ENCODE data around the gene CD27.

CD27 gene

GRCh38 chr12:6444031-6444430 is 724 bp upstream of the CD27 start:
- CTCF ChIA-PET: interaction anchor here (0.6 to 1.0 kb wide), 4 partner anchors 13 to 117 kb away, joined by 3 to 4 read pairs (median 3); no protein-coding TSS in a partner anchor
- no peaks in the 10 kb centered on the region for H3K4me1 ChIP-seq (ENCODE audit: control insufficient read depth, insufficient read depth, low read length)
- no peaks in the 10 kb centered on the region for H3K9me3 ChIP-seq (ENCODE audit: control insufficient read depth, insufficient read depth, low read depth, low read length)
- no peak overlapping the region for H3K4me3 ChIP-seq (ENCODE audit: low read depth, low read length)
- no peak for TF ChIP-seq ZNF24 (tag by site-specific recombination; IDR thresholded peaks at IDR 0.05)
- no peak for TF ChIP-seq ZNF248 (tag by site-specific recombination; IDR thresholded peaks at IDR 0.05)
- no peak for TF ChIP-seq ZNF514 (tag by site-specific recombination; IDR thresholded peaks at IDR 0.05)
- no peak for TF ChIP-seq ZSCAN23 (tag by site-specific recombination; IDR thresholded peaks at IDR 0.05)
- TF ChIP-seq ZNF350 (tag by site-specific recombination; IDR thresholded peaks at IDR 0.05): no peak
- no peak for TF ChIP-seq ZNF776 (tag by site-specific recombination; IDR thresholded peaks at IDR 0.05; ENCODE audit: borderline replicate concordance)
- no peak for TF ChIP-seq ZNF777 (tag by site-specific recombination; IDR thresholded peaks at IDR 0.05; ENCODE audit: borderline replicate concordance)
- TF ChIP-seq HIC1 (tag by site-specific recombination; IDR thresholded peaks at IDR 0.05): no peak
- TF ChIP-seq ZNF580 (tag by site-specific recombination; IDR thresholded peaks at IDR 0.05): no peak
- no peak for TF ChIP-seq ZNF658 (tag by site-specific recombination; IDR thresholded peaks at IDR 0.05)
- TF ChIP-seq ZNF169 (tag by site-specific recombination; IDR thresholded peaks at IDR 0.05): no peak
- TF ChIP-seq, protein P1, sequence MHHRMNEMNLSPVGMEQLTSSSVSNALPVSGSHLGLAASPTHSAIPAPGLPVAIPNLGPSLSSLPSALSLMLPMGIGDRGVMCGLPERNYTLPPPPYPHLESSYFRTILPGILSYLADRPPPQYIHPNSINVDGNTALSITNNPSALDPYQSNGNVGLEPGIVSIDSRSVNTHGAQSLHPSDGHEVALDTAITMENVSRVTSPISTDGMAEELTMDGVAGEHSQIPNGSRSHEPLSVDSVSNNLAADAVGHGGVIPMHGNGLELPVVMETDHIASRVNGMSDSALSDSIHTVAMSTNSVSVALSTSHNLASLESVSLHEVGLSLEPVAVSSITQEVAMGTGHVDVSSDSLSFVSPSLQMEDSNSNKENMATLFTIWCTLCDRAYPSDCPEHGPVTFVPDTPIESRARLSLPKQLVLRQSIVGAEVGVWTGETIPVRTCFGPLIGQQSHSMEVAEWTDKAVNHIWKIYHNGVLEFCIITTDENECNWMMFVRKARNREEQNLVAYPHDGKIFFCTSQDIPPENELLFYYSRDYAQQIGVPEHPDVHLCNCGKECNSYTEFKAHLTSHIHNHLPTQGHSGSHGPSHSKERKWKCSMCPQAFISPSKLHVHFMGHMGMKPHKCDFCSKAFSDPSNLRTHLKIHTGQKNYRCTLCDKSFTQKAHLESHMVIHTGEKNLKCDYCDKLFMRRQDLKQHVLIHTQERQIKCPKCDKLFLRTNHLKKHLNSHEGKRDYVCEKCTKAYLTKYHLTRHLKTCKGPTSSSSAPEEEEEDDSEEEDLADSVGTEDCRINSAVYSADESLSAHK (tag by site-specific recombination; IDR thresholded peaks at IDR 0.05): no peak
- TF ChIP-seq WT1 (tag by site-specific recombination; IDR thresholded peaks at IDR 0.05): no peak
- TF ChIP-seq ZIC2 (tag by site-specific recombination; IDR thresholded peaks at IDR 0.05): no peak
- TF ChIP-seq ZNF214 (tag by site-specific recombination; IDR thresholded peaks at IDR 0.05; ENCODE audit: borderline replicate concordance): no peak
- no peak for TF ChIP-seq PATZ1 (tag by site-specific recombination; IDR thresholded peaks at IDR 0.05)
- no peaks in the 10 kb centered on the region for H3K36me3 ChIP-seq (ENCODE audit: control insufficient read depth in 2 of 2, insufficient read depth in 1 of 2, low read length in 2 of 2)
- no peak overlapping the region for H3K27ac ChIP-seq (ENCODE audit: extremely low read depth, low read depth, low read length)
- POLR2A ChIA-PET: interaction anchor here (0.5 to 1.9 kb wide), 3 partner anchors 26 to 217 kb away, joined by 3 to 5 read pairs (median 4); partner anchors contain the start of genes GAPDH and VAMP1

DNA sequence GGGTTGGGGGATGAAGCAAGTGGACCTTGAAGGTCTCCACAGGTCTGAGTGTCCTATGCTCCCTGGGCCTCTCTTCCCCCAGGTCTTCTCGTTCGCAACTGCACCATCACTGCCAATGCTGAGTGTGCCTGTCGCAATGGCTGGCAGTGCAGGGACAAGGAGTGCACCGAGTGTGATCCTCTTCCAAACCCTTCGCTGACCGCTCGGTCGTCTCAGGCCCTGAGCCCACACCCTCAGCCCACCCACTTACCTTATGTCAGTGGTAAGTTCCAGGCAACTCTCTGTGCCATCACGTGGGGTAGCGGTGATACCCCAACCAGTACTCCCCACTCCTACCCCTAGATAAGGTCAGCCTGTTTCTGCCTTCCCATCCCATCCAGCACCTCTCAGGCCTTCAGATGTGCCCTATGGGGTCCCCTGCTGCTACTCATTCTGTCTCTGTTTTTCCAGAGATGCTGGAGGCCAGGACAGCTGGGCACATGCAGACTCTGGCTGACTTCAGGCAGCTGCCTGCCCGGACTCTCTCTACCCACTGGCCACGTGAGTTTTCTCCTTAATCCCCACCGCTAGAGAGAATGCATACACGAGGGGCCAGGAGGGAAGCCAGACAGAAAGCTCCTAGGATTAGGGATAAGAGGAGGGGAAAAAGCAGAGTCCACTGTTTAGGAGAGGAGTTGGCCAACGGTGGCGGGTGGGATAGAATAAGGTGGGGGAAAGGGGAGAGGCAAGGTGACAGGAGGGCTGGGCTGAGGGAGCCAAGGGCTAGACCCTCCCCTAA is 5.5 kb downstream of the CD27 start:
- H3K4me1 ChIP-seq (ENCODE audit: control insufficient read depth, insufficient read depth, low read length): no peaks in the 10 kb centered on the region
- H3K9me3 ChIP-seq (ENCODE audit: control insufficient read depth, insufficient read depth, low read depth, low read length): no peaks in the 10 kb centered on the region
- POLR2A ChIA-PET: no interaction called here
- H3K27ac ChIP-seq (ENCODE audit: extremely low read depth, low read depth, low read length): no peak overlapping the region
- H3K36me3 ChIP-seq (ENCODE audit: control insufficient read depth in 2 of 2, insufficient read depth in 1 of 2, low read length in 2 of 2): no peaks in the 10 kb centered on the region
- no peak overlapping the region for H3K4me3 ChIP-seq (ENCODE audit: low read depth, low read length)
- CTCF ChIA-PET: interaction anchor here (0.9 kb wide), 1 partner anchor 37 kb away, joined by 3 read pairs; no protein-coding TSS in a partner anchor
- TF ChIP-seq ZNF548 (tag by site-specific recombination; IDR thresholded peaks at IDR 0.05) (no peak), ZBTB20 (tag by site-specific recombination; IDR thresholded peaks at IDR 0.05) (no peak), SCRT2 (tag by site-specific recombination; IDR thresholded peaks at IDR 0.05) (no peak), ZNF747 (tag by site-specific recombination; IDR thresholded peaks at IDR 0.05) (no peak), ZNF10 (tag by site-specific recombination; IDR thresholded peaks at IDR 0.05) (no peak), ZNF596 (tag by site-specific recombination; IDR thresholded peaks at IDR 0.05) (no peak), SALL2 (tag by site-specific recombination; IDR thresholded peaks at IDR 0.05; ENCODE audit: borderline replicate concordance) (no peak), ZNF558 (tag by site-specific recombination; IDR thresholded peaks at IDR 0.05) (no peak), ZNF169 (tag by site-specific recombination; IDR thresholded peaks at IDR 0.05) (no peak), ZNF488 (tag by site-specific recombination; IDR thresholded peaks at IDR 0.05) (no peak), GLIS1 (tag by site-specific recombination; IDR thresholded peaks at IDR 0.05) (no peak), KLF17 (tag by site-specific recombination; IDR thresholded peaks at IDR 0.05) (no peak)
